ENCODE data around the gene MSANTD7. TPM values are rescaled to one million over a fixed set of nuclear protein-coding genes. Genes with fewer than 3 reads are reported as not detected.

MSANTD7 gene
- total RNA-seq, 2 donors from 2014 or later, result 6.5 to 11.5 TPM

DNA sequence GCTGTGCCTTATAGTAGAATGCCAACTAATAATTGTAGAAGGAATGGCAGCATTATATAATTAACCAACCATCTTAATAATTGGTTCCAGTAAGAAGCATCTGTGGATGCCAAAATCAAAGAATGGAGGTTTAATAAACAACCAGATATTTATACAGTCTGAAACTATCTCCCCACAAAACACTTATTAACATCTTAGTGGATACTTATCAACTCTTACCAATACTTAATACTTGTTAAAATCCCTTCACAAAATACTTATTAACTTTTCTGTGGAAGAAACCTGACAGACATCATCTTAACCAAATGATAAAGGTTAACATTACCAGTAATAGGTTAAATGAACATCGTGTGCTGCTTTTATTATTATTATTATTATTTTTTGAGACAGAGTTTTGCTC is 34.3 kb upstream of the MSANTD7 start:
- no peak overlapping the region for H3K4me3 ChIP-seq
- DNase-seq, result no peak
- intact Hi-C loops (cut with DNase I), result no loop called here
- ATAC-seq, result no peak
- WGBS, 2 donors, result 35 to 74% methylated on average over 1 of the region's 1 CpG
- H3K4me1 ChIP-seq, result no peaks in the 10 kb centered on the region
- H3K27ac ChIP-seq, result no peak overlapping the region
- no peaks in the 10 kb centered on the region for H3K9me3 ChIP-seq
- H3K27me3 ChIP-seq, result no peaks in the 10 kb centered on the region
- TF ChIP-seq POLR2A (IDR thresholded peaks at IDR 0.05) (no peak), CTCF (IDR thresholded peaks at IDR 0.05) (no peak)
- H3K36me3 ChIP-seq (replicated peaks in 1 of 2; ENCODE audit: insufficient read depth in 1 of 2, low read depth in 2 of 2), result no peaks in the 10 kb centered on the region

DNA sequence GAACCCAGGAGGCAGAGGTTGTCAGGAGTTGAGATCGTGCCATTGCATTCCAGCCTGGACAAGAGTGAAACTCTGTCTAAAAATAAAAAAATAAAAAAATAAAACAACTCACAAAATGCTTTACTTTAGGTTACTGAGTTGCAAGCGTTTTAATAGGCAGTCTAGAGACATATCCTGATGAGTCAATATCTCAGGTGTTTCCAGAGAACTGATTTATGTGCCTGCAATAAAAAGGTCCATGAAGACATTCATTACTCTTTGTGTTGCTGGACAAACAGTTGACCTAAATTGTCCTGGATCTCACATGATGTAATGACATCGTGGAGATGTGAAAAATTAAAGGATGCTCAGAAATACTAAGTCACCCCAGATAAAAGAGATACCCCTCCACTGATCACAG is 31.8 kb upstream of the MSANTD7 start:
- H3K4me1 ChIP-seq, result no peaks in the 10 kb centered on the region
- H3K27me3 ChIP-seq, result no peaks in the 10 kb centered on the region
- 73 to 76% methylated on average over 3 of the region's 3 CpGs for WGBS, 2 donors
- H3K9me3 ChIP-seq, result no peaks in the 10 kb centered on the region
- no peak overlapping the region for H3K4me3 ChIP-seq
- no peaks in the 10 kb centered on the region for H3K36me3 ChIP-seq (replicated peaks in 1 of 2; ENCODE audit: insufficient read depth in 1 of 2, low read depth in 2 of 2)
- no peak for TF ChIP-seq POLR2A (IDR thresholded peaks at IDR 0.05)
- TF ChIP-seq CTCF (IDR thresholded peaks at IDR 0.05), result no peak
- intact Hi-C loops (cut with DNase I), result no loop called here
- DNase-seq (no peak), ATAC-seq (no peak)
- no peak overlapping the region for H3K27ac ChIP-seq

GRCh38 chr10:14810969-14811953 is 26.8 kb upstream of the MSANTD7 start:
- WGBS, 2 donors, result 44 to 59% methylated on average over 9 of the region's 9 CpGs
- ATAC-seq (no peak), DNase-seq (no peak)
- intact Hi-C loops (cut with DNase I), result no loop called here
- H3K4me1 ChIP-seq, result no peaks in the 10 kb centered on the region
- TF ChIP-seq CTCF (IDR thresholded peaks at IDR 0.05) (peak in 1 of 7 experiments; percentile 18), POLR2A (IDR thresholded peaks at IDR 0.05) (no peak)
- no peaks in the 10 kb centered on the region for H3K9me3 ChIP-seq
- H3K27ac ChIP-seq, result no peak overlapping the region
- no peaks in the 10 kb centered on the region for H3K27me3 ChIP-seq
- no peaks in the 10 kb centered on the region for H3K36me3 ChIP-seq (replicated peaks in 1 of 2; ENCODE audit: insufficient read depth in 1 of 2, low read depth in 2 of 2)
- no peak overlapping the region for H3K4me3 ChIP-seq

DNA sequence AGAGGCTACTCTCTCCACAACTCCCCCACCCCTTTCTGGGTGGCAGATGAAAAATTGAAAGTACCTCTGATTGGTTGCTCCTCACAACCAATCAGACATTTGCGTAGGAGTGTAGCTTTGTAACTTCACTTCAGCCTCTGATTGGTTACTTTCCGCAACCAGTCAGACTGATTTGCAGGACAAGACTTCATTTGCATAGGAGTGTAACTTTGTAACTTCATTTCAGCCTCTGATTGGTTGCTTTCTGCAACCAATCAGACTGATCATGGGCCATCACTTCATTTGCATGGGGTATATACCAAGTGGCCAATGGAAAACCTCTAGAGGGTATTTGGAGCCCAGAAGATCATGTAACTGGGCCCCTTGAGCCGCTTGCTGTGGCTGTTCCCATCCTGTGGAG is 25.8 kb upstream of the MSANTD7 start:
- no peak for DNase-seq
- no peak for ATAC-seq
- TF ChIP-seq CTCF (IDR thresholded peaks at IDR 0.05) (no peak), POLR2A (IDR thresholded peaks at IDR 0.05) (no peak)

More for the DNA sequence above, 25.8 kb upstream of the MSANTD7 start:
- Histone ChIP-seq H3K4me1 (no peaks in the 10 kb centered on the region), H3K36me3 (replicated peaks in 1 of 2; ENCODE audit: insufficient read depth in 1 of 2, low read depth in 2 of 2) (no peaks in the 10 kb centered on the region), H3K27ac (no peak overlapping the region), H3K9me3 (no peaks in the 10 kb centered on the region), H3K27me3 (no peaks in the 10 kb centered on the region), H3K4me3 (no peak overlapping the region)
- intact Hi-C loops (cut with DNase I), result no loop called here
- WGBS, 2 donors, result 89 to 98% methylated on average over 3 of the region's 3 CpGs

Measured in body of pancreas (tissue), 4 donors.